Gastroesophageal sphincter (tissue), 4 donors: ENCODE measurements around the gene PRR5L. TPM values are rescaled to one million over a fixed set of nuclear protein-coding genes. Genes with fewer than 3 reads are reported as not detected.

ENCODE experiments used
- ATAC-seq: fragments of 150-250 bp; one replicate; pipeline ENCODE4 v1.9.1; 2016; ENCODE audit warnings: mild to moderate bottlenecking, moderate library complexity
- H3K27ac ChIP-seq, 4 donors: fragments of 200-600 bp; sonication (generic) in 3 of 4; 1 replicate in 3 of 4; 2 replicates in 1 of 4; pipeline ENCODE4 v1.5.1; 2016 to 2019
- H3K27me3 ChIP-seq: fragments of 200-600 bp; sonication (generic); one replicate; pipeline ENCODE4 v1.5.1; 2019
- H3K36me3 ChIP-seq, 2 donors: fragments of 200-600 bp; sonication (generic); one replicate each; pipeline ENCODE4 v1.5.1; 2019; ENCODE audit warnings: control low read depth in 1 of 2
- H3K4me1 ChIP-seq, 3 donors: fragments of 200-600 bp; sonication (generic); 1 replicate in 2 of 3; 2 replicates in 1 of 3; pipeline ENCODE4 v1.5.1; 2016 to 2019; ENCODE audit warnings: control low read depth in 2 of 3
- H3K4me3 ChIP-seq, 2 donors: fragments of 200-600 bp; sonication (generic); one replicate each; pipeline ENCODE4 v1.5.1; 2019; ENCODE audit warnings: mild to moderate bottlenecking in 1 of 2, moderate library complexity in 1 of 2
- H3K9me3 ChIP-seq, 3 donors: fragments of 200-600 bp; sonication (generic); one replicate each; pipeline ENCODE4 v1.5.1; 2017 to 2019; ENCODE audit warnings: control low read depth in 2 of 3
- EP300 ChIP-seq: sonication (generic); formaldehyde crosslinking; IDR thresholded peaks from one replicate; pipeline ENCODE4 v1.6.1; 2017; ENCODE audit warnings: antibody characterized with exemption, mild to moderate bottlenecking
- POLR2A ChIP-seq, 2 donors: fragments of 450-650 bp; IDR thresholded peaks; one replicate each; pipeline ENCODE4 v1.6.1; 2017; ENCODE audit warnings: antibody characterized with exemption in 2 of 2, mild to moderate bottlenecking in 2 of 2, moderate library complexity in 1 of 2
- POLR2AphosphoS5 ChIP-seq: sonication (generic); formaldehyde crosslinking; IDR thresholded peaks from one replicate; pipeline ENCODE4 v1.6.1; 2017; ENCODE audit warnings: antibody characterized with exemption
- WGBS, 2 donors: methylation state at CpG; one replicate each; pipeline ENCODE4 v1.1.5; 2018; ENCODE audit warnings: low coverage in 1 of 2; 5-methylcytosine and 5-hydroxymethylcytosine counted together
- total RNA-seq, 4 donors: library from RNA; depleted of rRNA; stranded (reverse); fragments of >200 nt; gene quantifications; one replicate each; pipeline ENCODE4 v1.1.0, GENCODE V29; 2016
- TF ChIP-seq, protein P1 (sequence below), 4 experiments: fragments of 200-600 bp in 2 of 4; fragments of 450-650 bp in 2 of 4; sonication (generic) in 1 of 4; IDR thresholded peaks; one replicate each; pipeline ENCODE4 v1.5.1; 2017 to 2019; ENCODE audit warnings: antibody characterized with exemption in 4 of 4, mild to moderate bottlenecking in 2 of 4, moderate library complexity in 2 of 4

PRR5L gene
- total RNA-seq, 4 donors from 2014 or later = 2.8 to 9.7 (median 7.5) TPM

GRCh38 chr11:36490026-36490806, 194.1 kb downstream of the PRR5L start:
- no peak for ATAC-seq

DNA sequence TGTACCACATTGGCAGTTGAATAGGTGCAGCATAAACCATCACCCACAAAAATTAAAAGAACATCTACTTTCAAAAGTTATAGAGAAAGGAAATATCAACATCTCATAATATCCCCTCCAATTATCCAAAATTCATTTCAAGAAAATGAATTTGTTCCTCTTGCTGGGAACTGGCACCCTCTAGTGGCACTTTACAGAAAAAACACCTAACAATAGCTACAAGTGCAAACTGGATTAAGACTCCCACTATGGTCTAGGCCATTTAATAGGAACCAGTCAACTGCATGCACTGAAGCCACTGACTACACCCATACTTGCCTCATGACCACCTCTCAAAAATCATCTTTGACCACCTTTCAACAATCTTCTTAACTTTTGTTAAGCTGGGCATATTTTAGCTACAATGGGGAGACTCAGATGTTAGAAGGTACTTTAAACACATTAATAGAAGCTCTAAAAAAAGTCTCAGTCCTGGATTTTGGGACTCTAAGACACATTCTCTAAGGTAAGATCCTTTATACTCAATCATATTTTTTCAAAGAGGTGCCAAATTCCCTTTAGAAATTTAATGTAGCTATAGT, 196.7 kb downstream of the PRR5L start:
- Histone ChIP-seq H3K4me3 (no peak overlapping the region), H3K9me3 (no peaks in the 10 kb centered on the region), H3K36me3 (peaks cover 4 to 94% of the 10 kb centered on the region in 2 donors), H3K27ac (no peak overlapping the region), H3K4me1 (peaks cover 0 to 5% (median 0%) of the 10 kb centered on the region in 3 donors), H3K27me3 (no peaks in the 10 kb centered on the region)
- ATAC-seq = no peak
- no peak for TF ChIP-seq POLR2AphosphoS5
- TF ChIP-seq POLR2A (IDR thresholded peaks at IDR 0.05) = no peak
- TF ChIP-seq EP300 = no peak
- TF ChIP-seq, protein P1, sequence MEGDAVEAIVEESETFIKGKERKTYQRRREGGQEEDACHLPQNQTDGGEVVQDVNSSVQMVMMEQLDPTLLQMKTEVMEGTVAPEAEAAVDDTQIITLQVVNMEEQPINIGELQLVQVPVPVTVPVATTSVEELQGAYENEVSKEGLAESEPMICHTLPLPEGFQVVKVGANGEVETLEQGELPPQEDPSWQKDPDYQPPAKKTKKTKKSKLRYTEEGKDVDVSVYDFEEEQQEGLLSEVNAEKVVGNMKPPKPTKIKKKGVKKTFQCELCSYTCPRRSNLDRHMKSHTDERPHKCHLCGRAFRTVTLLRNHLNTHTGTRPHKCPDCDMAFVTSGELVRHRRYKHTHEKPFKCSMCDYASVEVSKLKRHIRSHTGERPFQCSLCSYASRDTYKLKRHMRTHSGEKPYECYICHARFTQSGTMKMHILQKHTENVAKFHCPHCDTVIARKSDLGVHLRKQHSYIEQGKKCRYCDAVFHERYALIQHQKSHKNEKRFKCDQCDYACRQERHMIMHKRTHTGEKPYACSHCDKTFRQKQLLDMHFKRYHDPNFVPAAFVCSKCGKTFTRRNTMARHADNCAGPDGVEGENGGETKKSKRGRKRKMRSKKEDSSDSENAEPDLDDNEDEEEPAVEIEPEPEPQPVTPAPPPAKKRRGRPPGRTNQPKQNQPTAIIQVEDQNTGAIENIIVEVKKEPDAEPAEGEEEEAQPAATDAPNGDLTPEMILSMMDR (IDR thresholded peaks at IDR 0.05) = peak; percentile 50 to 75 (median 56)

More at GRCh38 chr11:36490026-36490806, 194.1 kb downstream of the PRR5L start:
- no peak overlapping the region for H3K27ac ChIP-seq
- H3K4me1 ChIP-seq = peaks cover 0 to 11% (median 0%) of the 10 kb centered on the region in 3 donors
- no peaks in the 10 kb centered on the region for H3K9me3 ChIP-seq
- 81 to 89% methylated on average over 12 to 13 of the region's 16 CpGs for WGBS, 2 donors
- TF ChIP-seq POLR2AphosphoS5 (no peak), POLR2A (IDR thresholded peaks at IDR 0.05) (no peak), EP300 (no peak)
- TF ChIP-seq, protein P1 (IDR thresholded peaks at IDR 0.05) = no peak
- no peak overlapping the region for H3K4me3 ChIP-seq
- peaks cover 0 to 94% of the 10 kb centered on the region in 2 donors for H3K36me3 ChIP-seq
- H3K27me3 ChIP-seq = no peaks in the 10 kb centered on the region

DNA sequence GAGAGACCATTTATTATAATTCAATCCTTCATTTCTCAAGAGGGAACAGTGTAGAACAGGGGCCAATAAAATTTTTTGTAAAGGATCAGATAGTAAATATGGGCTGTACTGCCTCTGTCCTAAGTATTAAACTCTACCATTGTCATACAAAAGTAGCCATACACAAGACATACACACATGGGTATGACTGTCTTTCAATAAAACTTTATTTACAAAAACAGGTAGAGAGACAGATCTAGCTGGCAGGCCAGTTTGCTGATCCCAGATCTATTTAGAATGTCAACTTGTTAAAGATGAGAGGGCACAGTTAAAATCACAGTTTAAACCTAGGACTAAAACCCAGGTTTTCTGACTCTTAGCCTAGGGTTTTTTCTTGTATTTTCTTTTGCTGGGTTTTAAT, 197.2 kb downstream of the PRR5L start:
- H3K4me1 ChIP-seq = no peaks in the 10 kb centered on the region
- ATAC-seq = no peak
- H3K36me3 ChIP-seq = peaks cover 4 to 94% of the 10 kb centered on the region in 2 donors
- no peak overlapping the region for H3K27ac ChIP-seq
- TF ChIP-seq, protein P1 (IDR thresholded peaks at IDR 0.05) = no peak
- no peak for TF ChIP-seq EP300
- no peak for TF ChIP-seq POLR2AphosphoS5
- TF ChIP-seq POLR2A (IDR thresholded peaks at IDR 0.05) = no peak
- no peaks in the 10 kb centered on the region for H3K9me3 ChIP-seq
- no peak overlapping the region for H3K4me3 ChIP-seq
- no peaks in the 10 kb centered on the region for H3K27me3 ChIP-seq

DNA sequence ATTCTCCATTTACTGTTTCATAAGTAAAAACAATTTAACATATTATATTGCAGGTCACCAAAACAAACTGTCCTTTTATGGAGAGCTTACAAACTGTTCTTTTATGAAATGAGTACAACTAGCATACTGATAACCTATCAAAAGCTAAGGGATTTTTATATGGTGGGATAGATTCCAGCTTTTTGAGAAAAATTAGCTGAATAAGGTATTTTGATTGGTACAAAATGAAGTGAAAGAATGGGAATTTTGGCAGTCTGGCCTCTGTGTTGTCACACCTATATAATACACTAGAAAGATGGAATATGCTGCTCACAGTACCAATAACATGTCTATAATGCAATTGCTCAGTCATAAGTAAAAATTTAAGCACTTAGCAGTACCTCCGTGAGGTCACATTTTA, 202.6 kb downstream of the PRR5L start:
- Histone ChIP-seq H3K4me1 (peaks cover 0 to 23% (median 0%) of the 10 kb centered on the region in 3 donors), H3K9me3 (no peaks in the 10 kb centered on the region), H3K27me3 (no peaks in the 10 kb centered on the region), H3K36me3 (peaks cover 4 to 74% of the 10 kb centered on the region in 2 donors), H3K4me3 (no peak overlapping the region), H3K27ac (no peak overlapping the region)
- ATAC-seq = no peak
- TF ChIP-seq EP300 = no peak
- TF ChIP-seq, protein P1 (IDR thresholded peaks at IDR 0.05) = no peak
- TF ChIP-seq POLR2AphosphoS5 = no peak
- TF ChIP-seq POLR2A (IDR thresholded peaks at IDR 0.05) = no peak
- WGBS, 2 donors = 70 to 84% methylated on average over 1 of the region's 1 CpG

GRCh38 chr11:36499315-36499714, 203.2 kb downstream of the PRR5L start:
- Histone ChIP-seq H3K27me3 (no peaks in the 10 kb centered on the region), H3K9me3 (no peaks in the 10 kb centered on the region), H3K4me3 (no peak overlapping the region), H3K36me3 (peaks cover 4 to 68% of the 10 kb centered on the region in 2 donors), H3K27ac (no peak overlapping the region), H3K4me1 (peaks cover 0 to 23% (median 0%) of the 10 kb centered on the region in 3 donors)
- no peak for TF ChIP-seq POLR2A (IDR thresholded peaks at IDR 0.05)
- TF ChIP-seq EP300 = no peak
- no peak for TF ChIP-seq POLR2AphosphoS5
- TF ChIP-seq, protein P1 (IDR thresholded peaks at IDR 0.05) = no peak
- no peak for ATAC-seq
- WGBS, 2 donors = 93 to 100% methylated on average over 4 of the region's 4 CpGs
